Measurements from ENCODE around the gene CHAT.

CHAT gene

GRCh38 chr10:49645871-49646870, 32.3 kb downstream of the CHAT start:
- DNase-seq (ENCODE audit: low spot score) (peak; percentile 45), ATAC-seq (ENCODE audit: low read depth) (no peak)
- TF ChIP-seq, protein P1, sequence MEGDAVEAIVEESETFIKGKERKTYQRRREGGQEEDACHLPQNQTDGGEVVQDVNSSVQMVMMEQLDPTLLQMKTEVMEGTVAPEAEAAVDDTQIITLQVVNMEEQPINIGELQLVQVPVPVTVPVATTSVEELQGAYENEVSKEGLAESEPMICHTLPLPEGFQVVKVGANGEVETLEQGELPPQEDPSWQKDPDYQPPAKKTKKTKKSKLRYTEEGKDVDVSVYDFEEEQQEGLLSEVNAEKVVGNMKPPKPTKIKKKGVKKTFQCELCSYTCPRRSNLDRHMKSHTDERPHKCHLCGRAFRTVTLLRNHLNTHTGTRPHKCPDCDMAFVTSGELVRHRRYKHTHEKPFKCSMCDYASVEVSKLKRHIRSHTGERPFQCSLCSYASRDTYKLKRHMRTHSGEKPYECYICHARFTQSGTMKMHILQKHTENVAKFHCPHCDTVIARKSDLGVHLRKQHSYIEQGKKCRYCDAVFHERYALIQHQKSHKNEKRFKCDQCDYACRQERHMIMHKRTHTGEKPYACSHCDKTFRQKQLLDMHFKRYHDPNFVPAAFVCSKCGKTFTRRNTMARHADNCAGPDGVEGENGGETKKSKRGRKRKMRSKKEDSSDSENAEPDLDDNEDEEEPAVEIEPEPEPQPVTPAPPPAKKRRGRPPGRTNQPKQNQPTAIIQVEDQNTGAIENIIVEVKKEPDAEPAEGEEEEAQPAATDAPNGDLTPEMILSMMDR (IDR thresholded peaks at IDR 0.05; ENCODE audit: poor library complexity, severe bottlenecking): no peak
- H3K36me3 ChIP-seq (ENCODE audit: low read depth): no peaks in the 10 kb centered on the region
- no peaks in the 10 kb centered on the region for H3K4me1 ChIP-seq (ENCODE audit: insufficient read depth, poor library complexity, severe bottlenecking)
- no peak overlapping the region for H3K4me3 ChIP-seq (ENCODE audit: severe bottlenecking)
- H3K27me3 ChIP-seq (ENCODE audit: insufficient read depth, poor library complexity, severe bottlenecking): no peaks in the 10 kb centered on the region
- no peak overlapping the region for H3K27ac ChIP-seq (ENCODE audit: poor library complexity, severe bottlenecking)
- H3K9me3 ChIP-seq (ENCODE audit: severe bottlenecking): no peaks in the 10 kb centered on the region

- no peak for DNase-seq (ENCODE audit: low spot score)
- Histone ChIP-seq H3K36me3 (ENCODE audit: low read depth) (no peaks in the 10 kb centered on the region), H3K27me3 (ENCODE audit: insufficient read depth, poor library complexity, severe bottlenecking) (no peaks in the 10 kb centered on the region), H3K27ac (ENCODE audit: poor library complexity, severe bottlenecking) (no peak overlapping the region), H3K4me3 (ENCODE audit: severe bottlenecking) (no peak overlapping the region), H3K9me3 (ENCODE audit: severe bottlenecking) (no peaks in the 10 kb centered on the region), H3K4me1 (ENCODE audit: insufficient read depth, poor library complexity, severe bottlenecking) (no peaks in the 10 kb centered on the region)
- TF ChIP-seq, protein P1 (IDR thresholded peaks at IDR 0.05; ENCODE audit: poor library complexity, severe bottlenecking): no peak
- no peak for ATAC-seq (ENCODE audit: low read depth)
These were observed 33.7 kb downstream of the CHAT start for GRCh38 chr10:49647554-49647953.

DNA sequence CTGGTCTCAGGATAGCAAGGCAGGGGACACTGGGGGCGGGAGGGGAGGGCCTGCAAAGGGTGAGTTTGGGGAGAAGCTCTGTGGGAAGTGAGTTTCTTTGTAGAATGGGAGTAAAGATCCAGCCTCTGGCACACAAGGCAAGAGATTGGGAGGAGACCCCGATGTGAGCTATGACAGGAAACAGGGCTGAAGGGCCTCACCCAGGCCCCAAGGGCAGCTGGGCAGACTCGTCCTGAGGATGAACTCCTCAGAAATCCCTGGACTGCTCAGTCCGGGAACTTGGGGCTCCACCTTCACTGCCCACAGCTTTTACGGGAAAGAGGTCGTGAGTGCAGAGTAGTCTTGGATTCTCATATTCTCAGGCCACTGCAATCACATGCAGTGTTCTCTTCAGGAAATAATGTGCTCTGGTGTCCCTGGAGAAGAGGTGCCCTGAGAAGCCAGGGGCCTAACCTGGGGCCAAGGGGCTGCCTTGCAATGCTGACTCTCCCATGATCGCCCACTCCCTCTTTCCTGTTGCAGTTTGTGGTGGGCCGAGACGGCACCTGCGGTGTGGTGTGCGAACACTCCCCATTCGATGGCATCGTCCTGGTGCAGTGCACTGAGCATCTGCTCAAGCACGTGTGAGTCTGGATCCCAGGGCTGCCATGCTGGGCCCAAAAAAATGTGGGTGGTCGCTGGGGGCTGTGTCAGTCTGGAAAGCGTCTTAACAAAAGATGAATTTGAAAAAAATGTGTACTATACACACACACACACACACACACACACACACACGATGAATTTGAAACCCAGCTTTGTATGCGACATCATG, 34.4 kb downstream of the CHAT start:
- H3K27me3 ChIP-seq (ENCODE audit: insufficient read depth, poor library complexity, severe bottlenecking): no peaks in the 10 kb centered on the region
- DNase-seq (ENCODE audit: low spot score): no peak
- H3K9me3 ChIP-seq (ENCODE audit: severe bottlenecking): no peaks in the 10 kb centered on the region
- H3K4me1 ChIP-seq (ENCODE audit: insufficient read depth, poor library complexity, severe bottlenecking): no peaks in the 10 kb centered on the region
- no peaks in the 10 kb centered on the region for H3K36me3 ChIP-seq (ENCODE audit: low read depth)
- no peak overlapping the region for H3K27ac ChIP-seq (ENCODE audit: poor library complexity, severe bottlenecking)
- no peak overlapping the region for H3K4me3 ChIP-seq (ENCODE audit: severe bottlenecking)
- no peak for ATAC-seq (ENCODE audit: low read depth)
- TF ChIP-seq, protein P1 (IDR thresholded peaks at IDR 0.05; ENCODE audit: poor library complexity, severe bottlenecking): no peak

DNA sequence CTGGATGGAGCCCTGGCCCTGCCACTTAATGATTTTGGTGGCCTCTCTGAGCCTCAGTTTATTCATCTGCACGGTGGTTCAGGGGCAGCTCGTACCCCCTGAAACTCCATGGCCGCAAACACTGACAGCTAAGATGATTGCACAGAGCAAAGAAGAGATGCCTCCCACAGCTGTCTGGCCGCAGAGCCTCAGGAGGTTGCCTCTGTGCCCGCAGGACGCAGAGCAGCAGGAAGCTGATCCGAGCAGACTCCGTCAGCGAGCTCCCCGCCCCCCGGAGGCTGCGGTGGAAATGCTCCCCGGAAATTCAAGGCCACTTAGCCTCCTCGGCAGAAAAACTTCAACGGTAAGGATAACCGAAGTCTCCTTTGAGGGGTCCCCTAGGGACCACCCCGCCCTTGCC, 35.5 kb downstream of the CHAT start:
- TF ChIP-seq, protein P1 (IDR thresholded peaks at IDR 0.05; ENCODE audit: poor library complexity, severe bottlenecking): no peak
- H3K4me1 ChIP-seq (ENCODE audit: insufficient read depth, poor library complexity, severe bottlenecking): no peaks in the 10 kb centered on the region
- no peak overlapping the region for H3K4me3 ChIP-seq (ENCODE audit: severe bottlenecking)
- no peak for DNase-seq (ENCODE audit: low spot score)
- H3K27ac ChIP-seq (ENCODE audit: poor library complexity, severe bottlenecking): no peak overlapping the region
- no peaks in the 10 kb centered on the region for H3K27me3 ChIP-seq (ENCODE audit: insufficient read depth, poor library complexity, severe bottlenecking)
- no peaks in the 10 kb centered on the region for H3K9me3 ChIP-seq (ENCODE audit: severe bottlenecking)
- peak; percentile 36; the same call in 2 of the 3 replicates for ATAC-seq (ENCODE audit: low read depth)
- H3K36me3 ChIP-seq (ENCODE audit: low read depth): no peaks in the 10 kb centered on the region
